Activated CD8-positive, alpha-beta memory T cell treated with anti-CD3 and anti-CD28 coated beads, Interleukin-2, amount 10 ng/mL, durations not matched to agents 7 days and 5 days (primary cell): ENCODE results near the gene GRPEL1. TPM values are rescaled to one million over a fixed set of nuclear protein-coding genes. Genes with fewer than 3 reads are reported as not detected.

Experiments
- ATAC-seq: fragments of 150-1000 bp; cut with Tn5 transposase; one replicate; pipeline ENCODE4 v1.10.0; 2021; ENCODE audit warnings: moderate library complexity
- CTCF ChIA-PET: fragments of 350-600 bp; sonication (Branson Sonifier 250); formaldehyde crosslinking; loops from one replicate; lab custom pipeline; 2021; ENCODE audit warnings: antibody characterized with exemption; lab: Charles Lee
- DNase-seq: peaks from one replicate; pipeline ENCODE4 v3.0.0-alpha.2; 2020
- H3K27ac Mint-ChIP-seq: one replicate; pipeline ENCODE4 v1.8.0; 2021; ENCODE audit warnings: mild to moderate bottlenecking, mixed read lengths
- H3K27me3 Mint-ChIP-seq: one replicate; pipeline ENCODE4 v1.8.0; 2021; ENCODE audit warnings: mixed read lengths
- H3K36me3 Mint-ChIP-seq: one replicate; pipeline ENCODE4 v1.8.0; 2021; ENCODE audit warnings: mild to moderate bottlenecking, mixed read lengths
- H3K4me1 Mint-ChIP-seq: one replicate; pipeline ENCODE4 v1.8.0; 2021; ENCODE audit warnings: mixed read lengths
- H3K4me3 Mint-ChIP-seq: one replicate; pipeline ENCODE4 v1.8.0; 2021; ENCODE audit warnings: mild to moderate bottlenecking, moderate library complexity, mixed read lengths
- H3K9me3 Mint-ChIP-seq: one replicate; pipeline ENCODE4 v1.8.0; 2022; ENCODE audit warnings: low read depth, mixed read lengths
- total RNA-seq, 2 experiments: library from RNA; stranded (reverse); gene quantifications; one replicate each; pipeline ENCODE4 v1.2.3, GENCODE V29; 2021

GRPEL1 gene
- total RNA-seq, 2 experiments from 2014 or later: 40.0 to 59.9 TPM

- Mint-ChIP-seq H3K9me3 (no peaks in the 10 kb centered on the region), H3K4me1 (peaks cover 42% of the 10 kb centered on the region), H3K27ac (peak overlapping the region; percentile 93), H3K4me3 (peak overlapping the region; percentile 87), H3K27me3 (peaks cover 14% of the 10 kb centered on the region), H3K36me3 (peaks cover 20% of the 10 kb centered on the region)
- ATAC-seq (no peak), DNase-seq (no peak)
- CTCF ChIA-PET: interaction anchor here (0.6 to 11.0 kb wide), 22 partner anchors 9 to 734 kb away, joined by 3 to 153 read pairs (median 6); partner anchors contain the start of genes BLOC1S4, MRFAP1L1 and TADA2B
Measured at GRCh38 chr4:7068279-7068842, 497 bp upstream of the GRPEL1 start.

- ATAC-seq: no peak
- H3K4me1 Mint-ChIP-seq: peaks cover 42% of the 10 kb centered on the region
- CTCF ChIA-PET: interaction anchor here (0.8 to 11.0 kb wide), 12 partner anchors 12 to 348 kb away, joined by 3 to 153 read pairs (median 6); partner anchors contain the start of genes BLOC1S4 and TADA2B
Measured at GRCh38 chr4:7067126-7067451, 775 bp downstream of the GRPEL1 start.

GRCh38 chr4:7066493-7066892 is 1.4 kb downstream of the GRPEL1 start:
- Mint-ChIP-seq H3K27ac (peak overlapping the region; percentile 93), H3K9me3 (no peaks in the 10 kb centered on the region), H3K4me3 (peak overlapping the region; percentile 87), H3K4me1 (peaks cover 42% of the 10 kb centered on the region), H3K27me3 (peaks cover 4% of the 10 kb centered on the region), H3K36me3 (peaks cover 34% of the 10 kb centered on the region)
- no peak for ATAC-seq
- no peak for DNase-seq
- CTCF ChIA-PET: interaction anchor here (1.1 to 11.0 kb wide), 9 partner anchors 11 to 392 kb away, joined by 3 to 153 read pairs (median 6); partner anchors contain the start of genes BLOC1S4 and TADA2B

More at GRCh38 chr4:7067126-7067451, 775 bp downstream of the GRPEL1 start:
- peaks cover 9% of the 10 kb centered on the region for H3K27me3 Mint-ChIP-seq
- peaks cover 29% of the 10 kb centered on the region for H3K36me3 Mint-ChIP-seq
- peak overlapping the region; percentile 93 for H3K27ac Mint-ChIP-seq
- no peak for DNase-seq
- peak overlapping the region; percentile 87 for H3K4me3 Mint-ChIP-seq
- no peaks in the 10 kb centered on the region for H3K9me3 Mint-ChIP-seq

GRCh38 chr4:7066006-7066405 is 1.9 kb downstream of the GRPEL1 start:
- Mint-ChIP-seq H3K4me1 (peaks cover 42% of the 10 kb centered on the region), H3K27ac (no peak overlapping the region), H3K9me3 (no peaks in the 10 kb centered on the region), H3K36me3 (peaks cover 39% of the 10 kb centered on the region), H3K27me3 (peaks cover 2% of the 10 kb centered on the region), H3K4me3 (peak overlapping the region; percentile 87)
- no peak for ATAC-seq
- CTCF ChIA-PET: interaction anchor here (0.7 to 11.0 kb wide), 5 partner anchors 23 to 520 kb away, joined by 3 to 153 read pairs (median 5); partner anchors contain the start of genes BLOC1S4 and TADA2B
- DNase-seq: no peak

GRCh38 chr4:7063362-7063761 is 4.5 kb downstream of the GRPEL1 start:
- Mint-ChIP-seq H3K36me3 (peaks cover 57% of the 10 kb centered on the region), H3K4me1 (peaks cover 35% of the 10 kb centered on the region), H3K27me3 (no peaks in the 10 kb centered on the region), H3K9me3 (no peaks in the 10 kb centered on the region), H3K4me3 (no peak overlapping the region), H3K27ac (peak overlapping the region; percentile 19)
- CTCF ChIA-PET: interaction anchor here (1.5 to 11.0 kb wide), 3 partner anchors 8 to 20 kb away, joined by 4 to 153 read pairs (median 12); partner anchors contain the start of gene TADA2B
- ATAC-seq: no peak
- no peak for DNase-seq

GRCh38 chr4:7062816-7063215 is 5.0 kb downstream of the GRPEL1 start:
- Mint-ChIP-seq H3K27me3 (no peaks in the 10 kb centered on the region), H3K27ac (no peak overlapping the region), H3K4me3 (no peak overlapping the region), H3K36me3 (peaks cover 58% of the 10 kb centered on the region), H3K4me1 (peaks cover 35% of the 10 kb centered on the region), H3K9me3 (no peaks in the 10 kb centered on the region)
- DNase-seq (no peak), ATAC-seq (no peak)
- CTCF ChIA-PET: interaction anchor here (1.5 to 11.0 kb wide), 3 partner anchors 9 to 20 kb away, joined by 4 to 153 read pairs (median 12); partner anchors contain the start of gene TADA2B

- peaks cover 32% of the 10 kb centered on the region for H3K4me1 Mint-ChIP-seq
- DNase-seq (no peak), ATAC-seq (no peak)
- no peak overlapping the region for H3K27ac Mint-ChIP-seq
- no peak overlapping the region for H3K4me3 Mint-ChIP-seq
- no peaks in the 10 kb centered on the region for H3K27me3 Mint-ChIP-seq
- CTCF ChIA-PET: interaction anchor here (1.5 to 11.0 kb wide), 3 partner anchors 10 to 21 kb away, joined by 4 to 153 read pairs (median 12); partner anchors contain the start of gene TADA2B
- no peaks in the 10 kb centered on the region for H3K9me3 Mint-ChIP-seq
- peaks cover 56% of the 10 kb centered on the region for H3K36me3 Mint-ChIP-seq
Measured at GRCh38 chr4:7061815-7062214, 6.0 kb downstream of the GRPEL1 start.

GRCh38 chr4:7060346-7061150 is 7.3 kb downstream of the GRPEL1 start:
- ATAC-seq (no peak), DNase-seq (no peak)
- Mint-ChIP-seq H3K27ac (no peak overlapping the region), H3K4me1 (peaks cover 20% of the 10 kb centered on the region), H3K9me3 (no peaks in the 10 kb centered on the region), H3K36me3 (peaks cover 55% of the 10 kb centered on the region), H3K27me3 (no peaks in the 10 kb centered on the region), H3K4me3 (no peak overlapping the region)
- CTCF ChIA-PET: interaction anchor here (1.7 to 11.0 kb wide), 3 partner anchors 9 to 18 kb away, joined by 8 to 153 read pairs (median 12); partner anchors contain the start of gene TADA2B

- no peak overlapping the region for H3K27ac Mint-ChIP-seq
- H3K9me3 Mint-ChIP-seq: no peaks in the 10 kb centered on the region
- CTCF ChIA-PET: interaction anchor here (0.9 to 1.7 kb wide), 2 partner anchors 10 to 12 kb away, joined by 3 to 8 read pairs; no protein-coding TSS in a partner anchor
- H3K36me3 Mint-ChIP-seq: peaks cover 54% of the 10 kb centered on the region
- peaks cover 15% of the 10 kb centered on the region for H3K4me1 Mint-ChIP-seq
- no peaks in the 10 kb centered on the region for H3K27me3 Mint-ChIP-seq
- ATAC-seq: no peak
- H3K4me3 Mint-ChIP-seq: no peak overlapping the region
- DNase-seq: no peak
Measured at GRCh38 chr4:7059662-7060061, 8.2 kb downstream of the GRPEL1 start.

- Mint-ChIP-seq H3K27me3 (no peaks in the 10 kb centered on the region), H3K9me3 (no peaks in the 10 kb centered on the region), H3K27ac (peak overlapping the region; percentile 45), H3K4me1 (peaks cover 15% of the 10 kb centered on the region), H3K36me3 (peaks cover 56% of the 10 kb centered on the region), H3K4me3 (no peak overlapping the region)
- CTCF ChIA-PET: interaction anchor here (1.7 kb wide), 1 partner anchor 11 kb away, joined by 8 read pairs; no protein-coding TSS in a partner anchor
- no peak for ATAC-seq
- DNase-seq: no peak
Measured at GRCh38 chr4:7058792-7059191, 9.1 kb downstream of the GRPEL1 start.

- DNase-seq (no peak), ATAC-seq (no peak)
- Mint-ChIP-seq H3K4me3 (no peak overlapping the region), H3K27me3 (no peaks in the 10 kb centered on the region), H3K36me3 (peaks cover 34% of the 10 kb centered on the region), H3K9me3 (no peaks in the 10 kb centered on the region), H3K27ac (no peak overlapping the region), H3K4me1 (peaks cover 22% of the 10 kb centered on the region)
- CTCF ChIA-PET: interaction anchor here (1.0 to 2.7 kb wide), 2 partner anchors 11 to 13 kb away, joined by 3 to 11 read pairs; partner anchors contain the start of gene TADA2B
Measured at GRCh38 chr4:7055990-7056325, 11.9 kb downstream of the GRPEL1 start.

GRCh38 chr4:7055111-7055989 is 12.5 kb downstream of the GRPEL1 start:
- Mint-ChIP-seq H3K4me1 (peaks cover 24% of the 10 kb centered on the region), H3K36me3 (peaks cover 29% of the 10 kb centered on the region), H3K4me3 (no peak overlapping the region), H3K27ac (no peak overlapping the region), H3K27me3 (no peaks in the 10 kb centered on the region), H3K9me3 (no peaks in the 10 kb centered on the region)
- no peak for ATAC-seq
- no peak for DNase-seq
- CTCF ChIA-PET: interaction anchor here (1.0 to 2.7 kb wide), 3 partner anchors 12 to 13 kb away, joined by 3 to 11 read pairs (median 3); partner anchors contain the start of genes GRPEL1 and TADA2B
